Liver (tissue), 10 donors: ENCODE results near the gene DAPK2. TPM values are rescaled to one million over a fixed set of nuclear protein-coding genes. Genes with fewer than 3 reads are reported as not detected.

Experiments
- DNase-seq: peaks from one replicate; pipeline ENCODE4 v3.0.0-alpha.2; 2017; ENCODE audit warnings: low spot score
- H3K27ac ChIP-seq, 2 donors: one replicate each; pipeline ENCODE4 v1.7.0; 2013; ENCODE audit warnings: inconsistent platforms in 2 of 2, low read length in 2 of 2, control low read depth in 1 of 2, low read depth in 1 of 2, mild to moderate bottlenecking in 1 of 2
- H3K27me3 ChIP-seq, 4 donors: one replicate each; pipeline versions ENCODE4 v1.6.1 to v1.7.0; 2013; ENCODE audit warnings: low read length in 3 of 4, inconsistent platforms in 1 of 4, mild to moderate bottlenecking in 1 of 4, moderate library complexity in 1 of 4; ENCODE audit not compliant: control insufficient read depth in 4 of 4, insufficient read depth in 4 of 4
- H3K36me3 ChIP-seq, 4 donors: one replicate each; pipeline versions ENCODE4 v1.6.1 to v1.7.0; 2013; ENCODE audit warnings: low read length in 3 of 4, mild to moderate bottlenecking in 3 of 4, low read depth in 1 of 4, moderate library complexity in 1 of 4; ENCODE audit not compliant: control insufficient read depth in 4 of 4, insufficient read depth in 3 of 4
- H3K4me1 ChIP-seq, 4 donors: one replicate each; pipeline versions ENCODE4 v1.6.1 to v1.7.0; 2013; ENCODE audit warnings: low read length in 3 of 4, mild to moderate bottlenecking in 3 of 4, moderate library complexity in 1 of 4; ENCODE audit not compliant: control insufficient read depth in 4 of 4, insufficient read depth in 4 of 4
- H3K4me3 ChIP-seq, 3 donors: one replicate each; pipeline versions ENCODE4 v1.6.1 to v1.7.0; 2013; ENCODE audit warnings: low read length in 3 of 3, control low read depth in 1 of 3, low read depth in 1 of 3, mild to moderate bottlenecking in 1 of 3
- H3K9ac ChIP-seq, 2 donors: one replicate each; pipeline ENCODE4 v1.7.0; 2013; ENCODE audit warnings: low read length in 2 of 2, mild to moderate bottlenecking in 2 of 2, moderate library complexity in 2 of 2, control low read depth in 1 of 2, low read depth in 1 of 2
- H3K9me3 ChIP-seq, 4 donors: one replicate each; pipeline versions ENCODE4 v1.6.1 to v1.7.0; 2013; ENCODE audit warnings: low read length in 3 of 4; ENCODE audit not compliant: control insufficient read depth in 4 of 4
- ATF3 ChIP-seq: IDR thresholded peaks from 2 replicates; pipeline ENCODE4 v1.6.1; 2016; ENCODE audit warnings: antibody characterized with exemption
- FOXA1 ChIP-seq: IDR thresholded peaks from 2 replicates; pipeline ENCODE4 v1.6.1; 2016; ENCODE audit warnings: antibody characterized with exemption
- NR2F2 ChIP-seq: IDR thresholded peaks from 2 replicates; pipeline ENCODE4 v1.6.1; 2016; ENCODE audit warnings: antibody characterized with exemption
- ZBTB33 ChIP-seq: IDR thresholded peaks from 2 replicates; pipeline ENCODE4 v1.6.1; 2016; ENCODE audit warnings: antibody characterized with exemption
- WGBS: extraction: QIAGEN DNeasy Blood & Tissue Kit; methylation state at CpG from one replicate; pipeline ENCODE4 v1.1.7; 2013; 5-methylcytosine and 5-hydroxymethylcytosine counted together
- polyA plus RNA-seq, 2 donors: library from polyadenylated mRNA; stranded (reverse) in 1 of 2; unstranded in 1 of 2; fragments of 200-250 nt in 1 of 2; fragments of >200 nt in 1 of 2; fragmentation: Nextera tagmentation in 1 of 2; extraction: Ambion mirVana in 1 of 2; gene quantifications; one replicate each; pipeline versions ENCODE4 v1.2.1 to v1.2.3, GENCODE V29; 2013 to 2015
- small RNA-seq: library from RNA; depleted of rRNA; stranded (forward); fragments of <200 nt; gene quantifications from one replicate; pipeline ENCODE3, GENCODE V24; 2014
- total RNA-seq, 2 donors: library from RNA; depleted of rRNA; stranded (reverse); fragments of >200 nt; gene quantifications; one replicate each; pipeline ENCODE4 v1.2.3, GENCODE V29; 2014
- donor health status: healthy.
- donor health status: healthy.
- donor health status: healthy.
- donor health status: healthy.
- donor health status: healthy.

DAPK2 gene
- total and polyA plus RNA-seq, 4 donors, result 1.0 to 3.6 (median 1.1) TPM

- no peak for DNase-seq
- Histone ChIP-seq H3K36me3 (no peaks in the 10 kb centered on the region), H3K4me1 (peaks cover 0 to 19% (median 2%) of the 10 kb centered on the region in 4 donors), H3K4me3 (no peak overlapping the region), H3K9ac (no peak overlapping the region), H3K27ac (peak overlapping the region in 1 of 2 donors; percentile 26), H3K9me3 (no peaks in the 10 kb centered on the region), H3K27me3 (no peaks in the 10 kb centered on the region)
- 72% methylated on average over 3 of the region's 3 CpGs for WGBS
- TF ChIP-seq ATF3 (no peak), NR2F2 (peak; percentile 73), FOXA1 (no peak), ZBTB33 (no peak)
Observed at GRCh38 chr15:63857461-63857856, 188.8 kb downstream of the DAPK2 start.

Small RNAs within 50 kb of the gene (small RNA-seq; reads per million reads assigned to genes)
- gene AC015914.2 (not detected), gene MIR422A (not detected)

Other genes with a start within 250 kb of the DAPK2 start
- gene HERC1, start 212.5 kb downstream of the DAPK2 start, total RNA-seq, result 100 to 1,000 TPM in 1 of 2 donors, 10 to 100 TPM in 1; 89.9 to 202 TPM
- 10 to 100 TPM; 15.0 to 21.3 TPM for gene HERC1, start 212.5 kb downstream of the DAPK2 start, polyA plus RNA-seq
- gene CIAO2A, start 47.4 kb upstream of the DAPK2 start, total RNA-seq, result 100 to 1,000 TPM; 124 to 147 TPM
- 100 to 1,000 TPM; 171 to 404 TPM for gene CIAO2A, start 47.4 kb upstream of the DAPK2 start, polyA plus RNA-seq
- gene SNX1, start 49.5 kb upstream of the DAPK2 start, total RNA-seq, result 10 to 100 TPM; 40.0 to 67.4 TPM
- gene SNX1, start 49.5 kb upstream of the DAPK2 start, polyA plus RNA-seq, result 10 to 100 TPM; 44.4 to 45.6 TPM
- gene SNX22, start 105.2 kb upstream of the DAPK2 start, total RNA-seq, result 10 to 100 TPM in 1 of 2 donors, 1 to 10 TPM in 1; 2.2 to 37.4 TPM
- 1 to 10 TPM; 2.4 to 3.7 TPM for gene SNX22, start 105.2 kb upstream of the DAPK2 start, polyA plus RNA-seq
- 100 to 1,000 TPM; 379 to 638 TPM for gene PPIB, start 116.5 kb upstream of the DAPK2 start, total RNA-seq
- 100 to 1,000 TPM; 627 to 768 TPM for gene PPIB, start 116.5 kb upstream of the DAPK2 start, polyA plus RNA-seq